HUES48 (cell line): ENCODE results near the gene TECTA.

Source experiments
- H3K27ac ChIP-seq: one replicate; pipeline ENCODE4 v1.7.0; 2013; ENCODE audit warnings: low read depth, low read length, inconsistent platforms
- H3K27me3 ChIP-seq: 2 replicates; pipeline ENCODE4 v1.6.1; 2013; ENCODE audit warnings: mild to moderate bottlenecking, low read length; ENCODE audit not compliant: control insufficient read depth, insufficient read depth
- H3K36me3 ChIP-seq: 2 replicates; pipeline ENCODE4 v1.6.1; 2013; ENCODE audit warnings: low read length; ENCODE audit not compliant: control insufficient read depth, insufficient read depth
- H3K4me1 ChIP-seq: 2 replicates; pipeline ENCODE4 v1.6.1; 2013; ENCODE audit warnings: mild to moderate bottlenecking, low read length; ENCODE audit not compliant: control insufficient read depth, insufficient read depth
- H3K4me3 ChIP-seq: 2 replicates; pipeline ENCODE4 v1.5.1; 2013; ENCODE audit warnings: mild to moderate bottlenecking, low read depth, low read length
- H3K9ac ChIP-seq: 2 replicates; pipeline ENCODE4 v1.6.1; 2013; ENCODE audit warnings: mild to moderate bottlenecking, low read depth, low read length, moderate library complexity
- H3K9me3 ChIP-seq: 2 replicates; pipeline ENCODE4 v1.6.1; 2013; ENCODE audit warnings: low read length; ENCODE audit not compliant: control insufficient read depth, insufficient read depth

TECTA gene

DNA sequence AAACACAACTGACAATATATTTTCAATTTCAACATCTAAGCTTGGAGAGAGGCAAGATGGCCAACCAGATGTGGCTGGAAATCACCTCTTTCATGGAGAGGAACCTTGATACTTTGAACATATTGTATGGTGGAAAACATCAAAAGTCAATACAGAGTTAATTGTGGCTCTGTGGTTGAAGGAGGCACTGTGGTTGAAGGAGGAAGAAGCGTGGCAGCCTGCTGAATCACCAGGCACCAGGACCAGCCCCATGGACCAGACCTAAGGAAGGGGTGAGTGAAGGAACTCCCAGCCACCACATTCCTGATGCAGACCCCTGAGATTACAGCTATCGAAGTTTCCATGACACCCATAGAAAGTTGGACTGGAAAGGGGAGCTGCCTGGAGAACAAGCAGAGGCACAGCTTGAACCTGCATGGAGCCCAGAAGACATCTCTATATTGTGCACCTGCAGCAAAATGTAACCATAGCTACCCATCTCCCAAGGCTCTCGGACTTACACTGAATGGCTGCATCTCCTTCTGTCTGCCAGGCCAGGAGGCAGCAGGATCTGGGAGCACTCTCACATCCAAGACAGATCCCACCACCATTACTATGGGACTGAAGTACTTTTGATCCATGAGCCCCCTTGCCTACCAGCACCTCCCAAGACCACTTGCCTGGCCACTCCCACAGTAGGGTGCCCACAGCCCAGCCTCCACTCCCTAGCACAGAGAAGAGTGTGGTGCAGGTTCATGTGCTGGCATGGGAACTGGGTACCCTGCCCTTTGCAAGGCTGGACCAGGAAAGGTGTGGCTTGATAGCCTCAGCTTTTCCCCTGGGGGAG lies 111.7 kb downstream of the TECTA start:
- Histone ChIP-seq H3K27me3 (no peaks in the 10 kb centered on the region), H3K27ac (no peak overlapping the region), H3K9me3 (no peaks in the 10 kb centered on the region)

DNA sequence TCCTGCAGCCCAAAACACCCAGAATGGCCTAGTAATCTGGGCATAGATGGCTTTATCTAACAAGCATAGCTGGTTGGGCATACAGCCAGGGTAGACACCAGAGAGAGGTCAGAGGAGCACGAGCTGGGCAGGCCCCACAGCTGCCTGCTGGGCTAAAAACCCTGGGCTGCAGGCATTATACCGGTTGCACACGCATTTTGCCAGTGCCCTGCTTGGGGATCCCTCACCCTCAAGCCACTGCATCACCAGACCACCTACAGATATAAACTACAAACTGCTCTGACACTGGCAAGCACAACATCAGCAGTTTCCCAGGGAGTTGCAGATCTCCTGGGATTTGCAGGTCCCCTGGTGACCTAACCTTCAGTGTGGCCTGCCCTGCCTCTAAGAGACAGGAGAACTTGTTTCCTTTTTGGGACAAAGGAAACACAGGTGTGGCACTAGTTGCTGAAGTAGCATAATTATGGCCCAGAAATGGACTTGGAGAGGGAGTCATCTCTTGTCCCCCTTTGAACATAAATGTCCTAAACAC lies 112.4 kb downstream of the TECTA start:
- H3K9me3 ChIP-seq = no peaks in the 10 kb centered on the region
- H3K27me3 ChIP-seq = no peaks in the 10 kb centered on the region
- H3K9ac ChIP-seq = no peak overlapping the region
- no peaks in the 10 kb centered on the region for H3K36me3 ChIP-seq
- H3K27ac ChIP-seq = no peak overlapping the region
- no peaks in the 10 kb centered on the region for H3K4me1 ChIP-seq
- no peak overlapping the region for H3K4me3 ChIP-seq

More for the DNA sequence above, 111.7 kb downstream of the TECTA start:
- Histone ChIP-seq H3K4me1 (no peaks in the 10 kb centered on the region), H3K9ac (no peak overlapping the region), H3K36me3 (no peaks in the 10 kb centered on the region), H3K4me3 (no peak overlapping the region)

DNA sequence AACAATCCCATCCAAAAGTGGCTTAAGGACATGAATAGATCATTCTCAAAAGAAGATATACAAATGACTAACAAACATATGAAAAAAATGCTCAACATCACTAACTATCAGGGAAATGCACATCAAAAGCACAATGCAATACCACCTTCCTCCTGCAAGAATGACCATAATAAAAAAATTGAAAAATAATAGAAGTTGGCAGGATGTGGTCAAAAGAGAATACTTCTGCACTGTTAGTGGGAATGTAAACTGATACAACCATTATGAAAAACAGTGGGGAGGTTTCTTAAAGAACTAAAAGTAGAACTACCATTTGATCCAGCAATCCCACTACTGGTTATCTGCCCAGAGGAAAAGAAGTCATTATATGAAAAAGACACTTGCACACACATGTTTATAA lies 113.8 kb downstream of the TECTA start:
- Histone ChIP-seq H3K9ac (no peak overlapping the region), H3K9me3 (no peaks in the 10 kb centered on the region), H3K27me3 (no peaks in the 10 kb centered on the region), H3K4me3 (no peak overlapping the region), H3K4me1 (no peaks in the 10 kb centered on the region), H3K36me3 (no peaks in the 10 kb centered on the region), H3K27ac (no peak overlapping the region)

DNA sequence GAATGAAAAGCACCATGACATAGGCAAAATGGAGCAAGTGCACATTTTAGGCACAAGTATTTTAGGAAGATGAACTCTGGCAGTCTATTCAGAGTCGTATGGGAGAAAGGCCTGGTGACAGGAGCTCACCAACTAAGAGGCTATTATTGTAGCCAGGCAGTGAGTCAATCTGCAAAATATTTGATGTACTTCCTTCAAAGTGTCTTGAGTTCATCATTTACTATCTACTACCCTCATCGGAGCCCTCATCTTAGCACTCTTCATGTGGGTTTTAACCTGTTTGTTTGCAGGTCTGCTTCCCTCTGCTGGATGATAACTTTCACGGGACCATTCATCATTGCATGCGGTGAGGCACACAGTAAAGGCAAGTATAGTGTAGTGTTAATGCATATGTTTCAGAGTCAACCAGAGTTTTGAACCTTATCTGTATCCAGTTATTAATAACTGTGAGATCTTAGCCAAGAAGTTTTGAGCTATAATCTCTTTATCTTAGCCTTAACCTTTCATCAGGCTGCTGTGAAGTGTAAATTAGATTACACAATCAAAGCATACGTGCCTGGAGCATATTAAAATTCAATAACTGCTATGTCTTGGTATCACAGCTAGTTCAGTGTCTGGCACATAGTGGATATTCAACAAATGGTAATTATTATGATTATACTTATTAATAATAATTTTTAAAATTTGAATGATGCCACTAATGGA lies 120.6 kb downstream of the TECTA start:
- H3K9me3 ChIP-seq = peaks cover 17% of the 10 kb centered on the region
- no peaks in the 10 kb centered on the region for H3K4me1 ChIP-seq
- no peak overlapping the region for H3K9ac ChIP-seq
- no peaks in the 10 kb centered on the region for H3K27me3 ChIP-seq
- H3K36me3 ChIP-seq = no peaks in the 10 kb centered on the region
- H3K4me3 ChIP-seq = no peak overlapping the region
- no peak overlapping the region for H3K27ac ChIP-seq

DNA sequence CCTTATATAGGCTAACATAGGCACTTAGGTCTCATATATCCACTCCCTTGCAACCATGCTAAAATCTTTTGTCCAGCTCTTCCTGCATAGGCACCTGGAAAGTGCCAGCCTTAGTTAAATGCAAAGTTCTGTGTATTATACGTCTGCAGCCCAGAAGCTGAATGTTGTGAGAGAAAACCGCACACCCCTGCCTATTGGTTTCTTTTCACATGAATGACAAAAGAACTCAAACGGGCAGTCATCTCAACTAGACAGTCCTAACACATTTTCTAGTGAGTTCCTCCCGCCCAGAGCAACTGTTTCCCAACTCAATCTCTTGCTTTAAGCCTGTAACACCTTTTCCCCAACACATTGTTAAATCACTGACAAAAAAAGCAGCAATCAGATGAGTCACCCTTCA lies 122.1 kb downstream of the TECTA start:
- no peaks in the 10 kb centered on the region for H3K36me3 ChIP-seq
- peak overlapping the region; percentile 66 for H3K27ac ChIP-seq
- H3K9ac ChIP-seq = no peak overlapping the region
- H3K4me1 ChIP-seq = no peaks in the 10 kb centered on the region
- H3K4me3 ChIP-seq = no peak overlapping the region
- peaks cover 29% of the 10 kb centered on the region for H3K9me3 ChIP-seq
- H3K27me3 ChIP-seq = no peaks in the 10 kb centered on the region

DNA sequence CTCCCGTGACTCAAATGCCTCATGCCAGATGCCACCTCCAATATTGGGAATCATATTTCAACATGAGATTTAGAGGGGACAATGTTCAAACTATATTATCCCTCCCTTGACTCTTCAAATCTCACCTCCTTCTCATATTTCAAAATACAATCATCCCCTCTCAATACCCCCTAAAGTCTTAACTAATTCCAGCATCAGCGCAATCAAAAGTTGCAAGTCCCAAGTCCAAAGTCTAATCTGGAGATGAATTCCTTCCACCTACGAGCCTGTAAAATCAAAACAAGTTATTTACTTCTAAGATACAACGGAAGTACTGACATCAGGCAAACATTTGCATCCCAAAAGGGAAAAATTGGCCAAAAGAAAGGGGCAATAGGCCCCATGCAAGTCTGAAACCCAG lies 124.3 kb downstream of the TECTA start:
- Histone ChIP-seq H3K27ac (no peak overlapping the region), H3K9ac (no peak overlapping the region), H3K36me3 (no peaks in the 10 kb centered on the region), H3K4me3 (no peak overlapping the region), H3K27me3 (no peaks in the 10 kb centered on the region), H3K4me1 (no peaks in the 10 kb centered on the region), H3K9me3 (peaks cover 29% of the 10 kb centered on the region)

DNA sequence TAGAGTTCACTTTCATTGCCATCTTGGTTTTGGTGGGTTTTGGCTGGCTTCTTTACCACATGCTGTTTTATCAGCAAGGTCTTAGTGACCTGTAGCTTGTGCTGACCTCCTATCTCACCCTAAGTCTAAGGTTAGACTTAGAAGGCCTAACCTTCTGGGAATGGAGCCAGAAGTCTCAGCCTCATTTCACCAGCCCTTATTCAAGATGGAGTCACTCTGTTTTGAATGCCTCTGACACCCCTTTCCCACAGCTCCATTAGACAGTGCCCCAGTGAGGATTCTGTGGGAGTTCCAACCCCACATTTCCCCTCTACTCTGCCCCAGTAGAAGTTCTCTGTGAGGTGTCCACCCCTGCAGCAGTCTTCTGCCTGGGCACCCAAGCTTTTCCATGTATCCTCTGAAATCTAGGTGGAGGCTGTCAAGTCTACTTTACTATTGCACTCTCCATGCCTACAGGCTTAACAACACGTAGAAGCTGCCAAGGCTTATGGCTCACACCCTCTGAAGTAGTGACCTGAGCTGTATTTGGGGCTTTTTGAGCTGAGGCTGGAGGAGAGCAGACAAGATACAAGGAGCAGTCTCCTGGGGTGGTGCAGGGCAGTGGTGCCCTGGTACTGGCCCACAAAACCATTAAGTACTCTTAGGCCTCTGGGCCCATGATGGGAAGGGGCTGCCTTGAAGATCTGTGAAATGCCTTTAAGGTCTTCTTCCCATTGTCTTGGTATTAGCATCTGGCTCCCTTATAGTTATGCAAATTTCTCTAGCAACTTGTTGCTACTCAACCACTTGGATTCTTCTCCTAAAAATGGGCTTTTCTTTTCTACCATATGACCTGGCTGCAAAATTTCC lies 125.6 kb downstream of the TECTA start:
- H3K4me3 ChIP-seq = no peak overlapping the region; the same call in 1 of the 2 replicates
- no peaks in the 10 kb centered on the region for H3K27me3 ChIP-seq
- H3K27ac ChIP-seq = no peak overlapping the region
- no peak overlapping the region for H3K9ac ChIP-seq
- H3K4me1 ChIP-seq = no peaks in the 10 kb centered on the region
- no peaks in the 10 kb centered on the region for H3K36me3 ChIP-seq
- peaks cover 29% of the 10 kb centered on the region for H3K9me3 ChIP-seq

DNA sequence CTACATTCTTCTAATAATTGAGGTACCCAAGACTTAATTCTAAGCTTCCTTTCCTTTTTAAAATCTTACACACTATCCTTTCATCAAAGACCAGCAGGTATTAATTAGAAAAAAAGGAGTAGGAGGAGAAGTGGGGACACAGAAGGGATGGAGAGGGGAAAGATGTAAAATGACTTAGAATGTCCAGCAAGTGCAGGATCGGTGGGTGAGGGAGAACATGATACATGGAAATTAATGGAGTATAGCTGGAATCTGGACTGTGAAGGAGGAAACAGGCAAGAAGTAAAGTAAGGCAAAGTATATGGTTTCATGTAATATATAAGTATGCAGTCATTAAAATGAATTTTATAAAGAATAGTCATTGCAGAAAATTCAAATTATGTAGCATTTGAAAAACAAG lies 127.8 kb downstream of the TECTA start:
- no peaks in the 10 kb centered on the region for H3K27me3 ChIP-seq
- H3K4me3 ChIP-seq = no peak overlapping the region
- no peaks in the 10 kb centered on the region for H3K36me3 ChIP-seq
- H3K9me3 ChIP-seq = peaks cover 29% of the 10 kb centered on the region
- H3K4me1 ChIP-seq = peaks cover 3% of the 10 kb centered on the region
- H3K9ac ChIP-seq = no peak overlapping the region
- H3K27ac ChIP-seq = no peak overlapping the region

DNA sequence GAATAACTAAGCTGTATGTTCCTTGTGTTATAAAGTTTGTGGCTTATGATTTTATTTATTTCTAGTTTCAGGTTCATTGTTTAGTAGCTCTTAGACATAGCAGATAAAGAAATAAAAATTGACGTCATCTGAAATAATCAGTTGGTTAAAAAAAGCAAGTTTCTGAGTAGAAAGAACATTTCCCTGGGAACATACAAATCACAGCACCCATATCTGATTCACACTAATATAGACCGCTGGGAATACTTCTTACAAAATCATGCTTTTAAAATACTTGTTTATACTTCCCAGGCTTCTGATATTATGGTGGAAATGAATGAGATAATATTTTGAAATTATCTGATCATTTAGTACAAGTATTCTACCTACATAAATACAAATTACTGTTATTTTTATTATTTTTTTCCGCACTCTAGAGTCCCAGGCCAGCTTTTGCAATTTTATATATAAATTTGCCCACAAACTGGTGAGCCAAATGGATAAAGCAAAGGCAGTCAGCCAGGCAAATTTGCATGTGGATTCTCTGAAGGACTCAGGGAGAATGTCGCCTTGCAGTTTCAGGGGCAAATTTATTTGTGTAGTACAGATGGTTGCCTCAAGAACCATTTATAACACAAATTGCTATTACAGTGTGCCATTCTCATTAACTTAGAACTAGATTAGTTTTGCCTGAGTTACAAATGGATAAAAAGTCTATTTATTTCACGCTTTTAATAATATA lies 128.6 kb downstream of the TECTA start:
- peaks cover 27% of the 10 kb centered on the region for H3K9me3 ChIP-seq
- H3K36me3 ChIP-seq = no peaks in the 10 kb centered on the region
- no peaks in the 10 kb centered on the region for H3K27me3 ChIP-seq
- peaks cover 9% of the 10 kb centered on the region for H3K4me1 ChIP-seq
- no peak overlapping the region for H3K9ac ChIP-seq
- no peak overlapping the region for H3K4me3 ChIP-seq
- H3K27ac ChIP-seq = no peak overlapping the region

DNA sequence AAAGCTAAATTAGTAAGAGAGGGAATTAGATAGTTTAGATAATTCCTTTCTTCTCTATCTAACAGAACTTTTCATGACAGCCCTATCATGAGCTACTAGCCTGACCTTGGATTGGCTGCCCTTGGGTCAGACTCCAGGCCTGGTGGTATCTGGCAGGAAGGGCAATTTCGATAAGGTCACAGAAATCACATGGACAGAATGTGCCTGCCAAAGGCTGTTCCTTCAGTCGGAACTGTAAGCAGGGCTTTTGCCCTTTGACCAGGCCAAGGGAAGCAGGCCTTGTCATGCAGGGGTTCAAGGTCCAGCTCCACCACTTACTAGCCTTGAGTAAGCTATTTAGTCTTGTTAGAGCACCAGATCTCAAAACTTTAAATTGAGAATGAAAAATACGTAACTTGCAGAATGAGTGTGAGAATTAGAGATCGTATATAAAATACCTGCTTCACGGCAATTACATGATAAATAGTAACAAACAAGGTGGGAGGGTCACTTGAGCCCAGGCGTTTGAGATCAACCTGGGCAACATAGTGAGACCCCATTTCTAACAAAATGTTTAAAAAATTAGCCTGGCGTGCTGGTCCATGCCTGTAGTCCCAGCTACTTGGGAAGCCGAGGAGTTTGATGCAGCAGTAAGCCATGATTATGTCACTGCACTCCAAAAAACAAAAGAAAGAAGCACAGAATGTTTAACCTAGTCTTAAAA lies 130.7 kb downstream of the TECTA start:
- H3K27me3 ChIP-seq = no peaks in the 10 kb centered on the region
- no peaks in the 10 kb centered on the region for H3K36me3 ChIP-seq
- peaks cover 30% of the 10 kb centered on the region for H3K4me1 ChIP-seq
- peaks cover 12% of the 10 kb centered on the region for H3K9me3 ChIP-seq
- no peak overlapping the region for H3K9ac ChIP-seq
- no peak overlapping the region for H3K4me3 ChIP-seq
- H3K27ac ChIP-seq = no peak overlapping the region
